Stimulated activated naive CD8-positive, alpha-beta T cell treated with anti-CD3 and anti-CD28 coated beads, Interleukin-15, Interleukin-2, amounts not matched to agents 100 ng/mL and 50 ng/mL, for 24 hours (primary cell): Measurements from ENCODE around the gene DIO2.

ENCODE experiments used
- H3K27ac Mint-ChIP-seq: one replicate; pipeline ENCODE4 v1.8.0; 2021; ENCODE audit warnings: mild to moderate bottlenecking, mixed read lengths
- H3K27me3 Mint-ChIP-seq: one replicate; pipeline ENCODE4 v1.8.0; 2021; ENCODE audit warnings: mixed read lengths
- H3K36me3 Mint-ChIP-seq: one replicate; pipeline ENCODE4 v1.8.0; 2021; ENCODE audit warnings: low read depth, mixed read lengths
- H3K4me1 Mint-ChIP-seq: one replicate; pipeline ENCODE4 v1.8.0; 2021; ENCODE audit warnings: low read depth, mixed read lengths
- H3K4me3 Mint-ChIP-seq: one replicate; pipeline ENCODE4 v1.8.0; 2021; ENCODE audit warnings: mild to moderate bottlenecking, mixed read lengths
- H3K9me3 Mint-ChIP-seq: one replicate; pipeline ENCODE4 v1.8.0; 2021; ENCODE audit warnings: mixed read lengths

Gene DIO2

DNA sequence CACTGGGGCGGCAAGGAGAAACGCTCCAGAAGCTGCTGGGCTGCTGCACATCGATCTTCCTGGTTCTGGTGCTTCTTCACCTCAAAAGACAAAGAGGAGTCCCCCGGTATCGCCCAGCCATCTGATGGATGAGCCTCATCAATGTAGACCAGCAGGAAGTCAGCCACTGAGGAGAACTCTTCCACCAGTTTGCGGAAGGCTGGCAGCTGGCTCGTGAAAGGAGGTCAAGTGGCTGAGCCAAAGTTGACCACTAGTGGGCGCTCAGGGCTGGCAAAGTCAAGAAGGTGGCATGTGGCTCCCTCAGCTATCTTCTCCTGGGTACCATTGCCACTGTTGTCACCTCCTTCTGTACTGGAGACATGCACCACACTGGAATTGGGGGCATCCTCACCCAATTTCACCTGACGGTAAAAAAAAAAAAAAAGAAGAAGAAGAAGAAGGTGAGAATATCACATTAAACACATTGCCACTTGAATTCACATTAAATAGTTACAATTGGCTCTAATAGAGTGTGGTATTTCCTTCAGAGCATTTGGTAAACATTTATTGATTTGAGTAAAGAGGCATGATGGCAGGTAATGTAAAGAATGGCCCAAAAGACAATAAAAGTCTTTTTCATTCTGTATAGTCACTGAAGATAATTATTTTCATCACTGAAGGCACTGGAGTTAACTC lies 8.3 kb downstream of the DIO2 start:
- no peak overlapping the region for H3K27ac Mint-ChIP-seq
- H3K9me3 Mint-ChIP-seq: no peaks in the 10 kb centered on the region
- H3K4me3 Mint-ChIP-seq: no peak overlapping the region
- no peaks in the 10 kb centered on the region for H3K4me1 Mint-ChIP-seq
- no peaks in the 10 kb centered on the region for H3K36me3 Mint-ChIP-seq
- H3K27me3 Mint-ChIP-seq: no peaks in the 10 kb centered on the region

DNA sequence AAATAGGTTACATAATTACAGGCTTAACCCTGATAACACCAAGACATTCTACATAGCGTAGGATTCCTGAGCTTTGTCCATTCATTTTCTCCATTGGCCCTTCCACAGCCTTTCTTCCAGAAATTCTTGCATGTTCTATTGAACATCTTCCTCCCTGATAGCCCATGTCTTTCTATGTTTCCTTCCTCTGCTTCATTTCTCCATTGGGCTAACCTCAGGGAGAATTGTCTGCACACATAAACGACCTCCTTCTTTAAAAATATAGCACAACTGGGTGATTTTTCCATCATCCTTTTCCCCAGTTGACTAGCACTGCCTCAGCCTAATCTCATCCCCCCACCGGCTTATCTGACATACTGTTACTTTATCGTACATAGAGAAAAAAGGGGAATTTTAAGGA lies 11.2 kb downstream of the DIO2 start:
- Mint-ChIP-seq H3K4me3 (no peak overlapping the region), H3K27me3 (no peaks in the 10 kb centered on the region), H3K36me3 (no peaks in the 10 kb centered on the region), H3K27ac (no peak overlapping the region), H3K4me1 (no peaks in the 10 kb centered on the region), H3K9me3 (no peaks in the 10 kb centered on the region)

- no peak overlapping the region for H3K27ac Mint-ChIP-seq
- H3K36me3 Mint-ChIP-seq: no peaks in the 10 kb centered on the region
- no peaks in the 10 kb centered on the region for H3K4me1 Mint-ChIP-seq
- H3K9me3 Mint-ChIP-seq: peaks cover 3% of the 10 kb centered on the region
- no peaks in the 10 kb centered on the region for H3K27me3 Mint-ChIP-seq
- no peak overlapping the region for H3K4me3 Mint-ChIP-seq
These were observed 22.7 kb downstream of the DIO2 start for GRCh38 chr14:80188571-80188970.

- Mint-ChIP-seq H3K27me3 (peaks cover 3% of the 10 kb centered on the region), H3K4me1 (no peaks in the 10 kb centered on the region), H3K36me3 (no peaks in the 10 kb centered on the region), H3K4me3 (no peak overlapping the region), H3K27ac (no peak overlapping the region), H3K9me3 (peaks cover 3% of the 10 kb centered on the region)
These were observed 25.0 kb downstream of the DIO2 start for GRCh38 chr14:80186301-80186800.

DNA sequence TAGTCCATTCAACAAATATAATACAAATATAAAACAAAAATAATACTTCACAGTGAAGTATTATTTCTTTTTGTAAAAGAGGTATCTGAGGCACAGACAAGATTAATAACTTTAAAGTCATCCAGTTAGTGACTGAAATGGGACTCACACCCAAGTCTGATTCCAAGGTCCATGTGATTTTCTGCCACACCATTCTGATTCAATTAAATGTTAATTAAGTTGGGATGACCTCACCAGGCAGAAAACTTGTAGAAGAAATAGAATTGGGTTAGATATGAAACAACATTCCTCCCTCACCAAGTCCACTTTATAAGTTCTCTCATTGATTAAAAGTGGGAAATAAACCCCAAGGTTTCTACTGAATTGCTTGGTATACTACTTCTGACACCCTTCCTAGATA lies 34.4 kb downstream of the DIO2 start:
- Mint-ChIP-seq H3K4me3 (no peak overlapping the region), H3K27ac (no peak overlapping the region), H3K27me3 (peaks cover 3% of the 10 kb centered on the region), H3K36me3 (no peaks in the 10 kb centered on the region), H3K9me3 (peaks cover 7% of the 10 kb centered on the region), H3K4me1 (no peaks in the 10 kb centered on the region)

DNA sequence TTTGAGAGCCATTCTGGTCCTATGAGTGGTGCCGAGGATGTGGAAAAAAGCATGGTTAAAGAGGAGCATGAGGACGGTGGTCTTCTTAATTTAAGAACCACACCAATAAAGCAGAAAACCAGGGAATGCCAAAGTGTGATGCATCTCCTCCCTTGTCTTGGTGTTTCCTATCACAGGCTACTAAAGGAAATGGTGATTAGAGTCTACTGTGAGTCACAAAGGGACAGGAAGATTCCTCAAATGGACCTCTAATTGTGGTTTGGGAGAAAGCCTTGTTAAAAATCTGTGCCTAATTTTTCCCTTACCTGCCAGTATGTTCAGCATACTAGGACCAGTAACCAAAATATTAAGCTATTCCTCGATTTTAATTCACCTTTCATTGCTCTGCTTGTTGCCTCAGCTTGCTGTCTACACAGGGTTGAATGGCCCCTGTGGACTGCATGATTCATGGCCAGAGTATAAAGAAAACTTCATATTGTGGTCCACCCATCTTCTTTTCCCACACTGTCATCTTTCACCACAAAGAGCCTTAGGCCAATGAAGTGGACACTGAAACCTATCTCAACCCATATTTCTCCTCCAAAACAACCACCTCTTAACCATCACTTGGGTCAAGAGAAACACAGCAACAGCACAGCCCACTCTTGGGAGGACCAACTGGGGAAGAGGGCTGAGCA lies 38.8 kb downstream of the DIO2 start:
- no peak overlapping the region for H3K27ac Mint-ChIP-seq
- no peaks in the 10 kb centered on the region for H3K27me3 Mint-ChIP-seq
- H3K4me3 Mint-ChIP-seq: no peak overlapping the region
- H3K36me3 Mint-ChIP-seq: no peaks in the 10 kb centered on the region
- H3K4me1 Mint-ChIP-seq: no peaks in the 10 kb centered on the region
- peaks cover 7% of the 10 kb centered on the region for H3K9me3 Mint-ChIP-seq

DNA sequence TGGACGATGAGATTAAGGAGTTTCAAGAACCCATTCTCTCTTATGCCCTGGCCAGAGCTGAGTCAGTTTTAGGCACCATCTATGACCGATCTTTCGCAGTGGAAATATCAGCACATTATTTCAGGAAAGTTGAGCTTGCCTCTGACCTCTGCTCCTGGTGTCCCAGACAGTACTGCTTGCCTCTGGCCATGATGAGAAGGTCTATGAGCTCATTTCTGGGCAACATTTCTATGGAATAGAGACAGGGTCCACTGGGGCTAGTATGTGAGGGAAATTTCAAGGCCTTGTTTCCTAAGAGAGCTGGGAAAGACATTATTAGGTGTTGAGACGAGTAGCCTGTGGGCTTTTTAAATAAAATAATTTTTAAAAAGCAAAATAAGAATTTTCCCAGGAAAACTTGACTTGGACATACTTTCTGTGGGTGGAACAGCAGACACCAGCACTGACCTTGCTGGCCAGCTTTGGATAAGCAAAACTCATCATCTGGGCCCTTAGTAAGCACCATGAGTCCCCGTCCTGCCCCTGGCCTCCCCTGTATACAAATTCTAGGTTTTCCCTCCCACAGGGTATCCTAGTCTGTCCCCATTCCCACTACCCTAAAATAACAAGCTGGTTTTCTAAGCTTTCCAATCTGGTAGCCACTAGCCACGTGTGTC lies 43.4 kb downstream of the DIO2 start:
- H3K36me3 Mint-ChIP-seq: no peaks in the 10 kb centered on the region
- no peaks in the 10 kb centered on the region for H3K4me1 Mint-ChIP-seq
- H3K9me3 Mint-ChIP-seq: no peaks in the 10 kb centered on the region
- H3K4me3 Mint-ChIP-seq: no peak overlapping the region
- H3K27ac Mint-ChIP-seq: no peak overlapping the region
- H3K27me3 Mint-ChIP-seq: peaks cover 5% of the 10 kb centered on the region

DNA sequence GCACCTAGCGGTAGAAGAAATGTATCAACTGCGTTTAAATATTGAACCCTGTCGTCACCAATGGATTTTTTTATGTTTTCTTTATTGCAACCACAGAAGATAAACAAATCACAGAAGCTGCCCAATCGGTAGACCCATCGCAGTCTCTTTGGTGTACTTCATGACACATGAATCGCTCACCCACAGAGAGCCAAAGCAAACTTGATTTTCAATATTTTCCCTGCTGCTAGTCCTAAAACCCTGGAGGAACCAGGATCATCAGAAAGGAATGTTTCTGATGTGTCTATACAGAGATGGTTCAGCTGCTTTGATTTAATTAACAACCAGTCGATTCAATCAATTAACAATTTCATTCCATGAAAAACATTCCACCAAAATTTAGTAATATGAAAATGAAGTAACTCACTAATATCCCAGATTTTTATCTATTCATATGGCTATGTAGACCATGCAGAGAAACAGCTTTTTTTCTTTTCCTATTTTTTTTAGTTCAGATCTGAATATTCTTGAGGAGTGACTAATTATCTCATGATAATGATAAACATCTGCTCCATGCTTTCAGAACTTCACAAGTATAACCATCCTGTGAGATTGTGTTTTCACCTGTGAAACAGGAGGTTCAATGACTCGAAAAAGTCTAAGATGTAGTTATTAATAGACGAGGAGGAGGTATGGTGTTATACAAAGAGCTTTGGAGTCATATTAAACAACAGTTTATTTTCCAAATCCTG lies 46.1 kb downstream of the DIO2 start:
- no peak overlapping the region for H3K4me3 Mint-ChIP-seq
- no peaks in the 10 kb centered on the region for H3K36me3 Mint-ChIP-seq
- no peak overlapping the region for H3K27ac Mint-ChIP-seq
- H3K27me3 Mint-ChIP-seq: peaks cover 5% of the 10 kb centered on the region
- H3K4me1 Mint-ChIP-seq: no peaks in the 10 kb centered on the region
- H3K9me3 Mint-ChIP-seq: no peaks in the 10 kb centered on the region

GRCh38 chr14:80152763-80153162 lies 58.5 kb downstream of the DIO2 start:
- no peak overlapping the region for H3K4me3 Mint-ChIP-seq
- H3K27me3 Mint-ChIP-seq: no peaks in the 10 kb centered on the region
- peaks cover 4% of the 10 kb centered on the region for H3K9me3 Mint-ChIP-seq
- H3K36me3 Mint-ChIP-seq: no peaks in the 10 kb centered on the region
- H3K4me1 Mint-ChIP-seq: no peaks in the 10 kb centered on the region
- no peak overlapping the region for H3K27ac Mint-ChIP-seq

- no peak overlapping the region for H3K4me3 Mint-ChIP-seq
- H3K36me3 Mint-ChIP-seq: no peaks in the 10 kb centered on the region
- no peak overlapping the region for H3K27ac Mint-ChIP-seq
- H3K9me3 Mint-ChIP-seq: peaks cover 3% of the 10 kb centered on the region
- no peaks in the 10 kb centered on the region for H3K27me3 Mint-ChIP-seq
- H3K4me1 Mint-ChIP-seq: no peaks in the 10 kb centered on the region
These were observed 59.1 kb downstream of the DIO2 start for GRCh38 chr14:80152166-80152565.

DNA sequence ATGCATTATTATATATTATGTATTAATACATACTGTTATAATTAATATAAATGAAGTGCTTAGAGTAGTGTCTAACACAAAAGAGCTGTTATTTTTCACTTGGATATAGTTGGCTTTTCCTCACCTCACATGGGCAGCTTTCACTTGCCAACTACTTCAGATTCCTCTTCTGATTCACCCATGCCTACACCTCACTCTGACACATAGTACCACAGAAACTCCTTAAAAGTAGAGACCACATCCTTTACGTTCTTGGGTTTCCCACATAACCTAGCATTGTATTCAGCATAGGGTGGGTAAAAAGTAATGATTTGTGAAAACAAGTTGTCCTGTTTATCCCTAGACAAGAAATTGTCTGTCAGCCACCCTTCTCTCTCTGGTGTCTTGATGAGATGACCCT lies 61.0 kb downstream of the DIO2 start:
- peaks cover 9% of the 10 kb centered on the region for H3K9me3 Mint-ChIP-seq
- H3K27me3 Mint-ChIP-seq: no peaks in the 10 kb centered on the region
- H3K4me1 Mint-ChIP-seq: no peaks in the 10 kb centered on the region
- no peaks in the 10 kb centered on the region for H3K36me3 Mint-ChIP-seq
- no peak overlapping the region for H3K4me3 Mint-ChIP-seq
- H3K27ac Mint-ChIP-seq: no peak overlapping the region
